Testis (tissue), 2 donors: ENCODE results near the gene FREM1.

Experiments used
- CTCF ChIP-seq, 3 experiments: fragments of 450-650 bp in 2 of 3; fragments of 200-600 bp in 1 of 3; sonication (generic) in 1 of 3; IDR thresholded peaks; one replicate each; pipeline ENCODE4 v1.5.1; 2016 to 2019; ENCODE audit warnings: antibody characterized with exemption in 3 of 3, mild to moderate bottlenecking in 2 of 3, moderate library complexity in 1 of 3
- POLR2A ChIP-seq: fragments of 450-650 bp; IDR thresholded peaks from one replicate; pipeline ENCODE4 v1.6.1; 2017; ENCODE audit warnings: antibody characterized with exemption, mild to moderate bottlenecking, moderate library complexity

GRCh38 chr9:14822666-14823065 lies 87.6 kb downstream of the FREM1 start:
- TF ChIP-seq POLR2A, result no peak
- no peak for TF ChIP-seq CTCF (IDR thresholded peaks at IDR 0.05)
